Measurements from ENCODE around the gene ZNF846. TPM values are rescaled to one million over a fixed set of nuclear protein-coding genes. Genes with fewer than 3 reads are reported as not detected.

Gene ZNF846
- total RNA-seq, 1 experiment from 2014 or later, result 1.2 TPM

DNA sequence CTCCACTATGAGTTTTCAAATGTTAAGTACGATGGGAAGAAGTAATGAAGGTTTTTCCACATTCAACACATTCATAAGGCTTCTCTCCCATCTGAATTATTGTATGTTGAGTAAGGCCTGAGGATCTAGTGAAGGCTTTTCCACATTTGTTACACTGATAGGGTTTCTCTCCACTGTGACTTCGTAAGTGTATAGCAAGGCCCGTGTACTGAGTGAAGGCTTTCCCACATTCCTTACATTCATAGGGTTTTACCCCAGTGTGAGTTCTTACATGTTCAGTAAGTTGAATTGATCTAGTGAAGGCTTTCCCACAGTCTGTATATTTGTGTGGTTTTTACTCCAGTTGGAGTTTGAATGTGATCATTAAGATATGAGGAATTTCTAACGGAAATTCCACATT lies 44.4 kb downstream of the ZNF846 start:
- Histone ChIP-seq H3K4me2 (ENCODE audit: low read length) (no peak overlapping the region), H2AFZ (ENCODE audit: low read depth, low read length, poor library complexity, severe bottlenecking) (no peak overlapping the region), H3K4me3 (replicated peaks in 1 of 2; ENCODE audit: low read depth in 1 of 2, low read length in 2 of 2) (no peak overlapping the region), H3K27ac (ENCODE audit: low read depth, low read length) (no peak overlapping the region), H3K4me1 (ENCODE audit: control insufficient read depth in 1 of 2, insufficient read depth in 2 of 2, low read length in 2 of 2) (no peaks in the 10 kb centered on the region), H3K27me3 (ENCODE audit: insufficient read depth, low read length) (no peaks in the 10 kb centered on the region), H3K9ac (ENCODE audit: low read length) (no peak overlapping the region), H4K20me1 (ENCODE audit: insufficient read depth) (no peaks in the 10 kb centered on the region), H3K79me2 (ENCODE audit: insufficient read depth, low read length) (no peaks in the 10 kb centered on the region), H3K9me3 (ENCODE audit: control insufficient read depth in 1 of 2, insufficient read depth in 1 of 2, low read depth in 1 of 2, low read length in 2 of 2) (0 out of 4 replicates have a peak, but pooled peaks cover 0 to 3% of the 10 kb centered on the region in 2 experiments), H3K36me3 (ENCODE audit: control insufficient read depth in 1 of 2, insufficient read depth in 2 of 2, low read length in 2 of 2) (no peaks in the 10 kb centered on the region), H3K9me2 (ENCODE audit: insufficient read depth) (no peaks in the 10 kb centered on the region)
- POLR2A ChIA-PET, result no interaction called here
- RAD21 ChIA-PET (ENCODE audit: low non-redundant PET in 1 of 2, low total read pairs in 2 of 2, uncharacterized antibody in 2 of 2, unreplicated experiment in 2 of 2), result no interaction called here
- no peak for ATAC-seq
- BruUV-seq (replicated peaks), result no TSS peak
- intact Hi-C loops (cut with micrococcal nuclease), result no loop called here
- no peak for TF ChIP-seq EZH2 (IDR thresholded peaks at IDR 0.05)
- no peak for TF ChIP-seq POLR2A (IDR thresholded peaks at IDR 0.05; ENCODE audit: borderline replicate concordance, extremely low read depth, insufficient read depth, insufficient read length)
- no peak for TF ChIP-seq TCF7L2 (IDR thresholded peaks at IDR 0.05; ENCODE audit: borderline replicate concordance, extremely low read depth, insufficient read depth, insufficient read length)
- TF ChIP-seq SP1 (IDR thresholded peaks at IDR 0.05; ENCODE audit: low read depth), result no peak
- TF ChIP-seq, protein P1, sequence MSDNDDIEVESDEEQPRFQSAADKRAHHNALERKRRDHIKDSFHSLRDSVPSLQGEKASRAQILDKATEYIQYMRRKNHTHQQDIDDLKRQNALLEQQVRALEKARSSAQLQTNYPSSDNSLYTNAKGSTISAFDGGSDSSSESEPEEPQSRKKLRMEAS (IDR thresholded peaks at IDR 0.05), result no peak
- no peak for TF ChIP-seq FOSL1 (IDR thresholded peaks at IDR 0.05; ENCODE audit: low read depth)
- no peak for TF ChIP-seq POLR2AphosphoS5 (IDR thresholded peaks at IDR 0.05; ENCODE audit: low read depth, low read length)
- TF ChIP-seq SIN3A (IDR thresholded peaks at IDR 0.05; ENCODE audit: low read depth), result no peak
- no peak for TF ChIP-seq ZNF274 (IDR thresholded peaks at IDR 0.05; ENCODE audit: low read depth, low read length)
- CTCF ChIA-PET, result no interaction called here
- DNase-seq (ENCODE audit: low read depth, low spot score), result no peak

DNA sequence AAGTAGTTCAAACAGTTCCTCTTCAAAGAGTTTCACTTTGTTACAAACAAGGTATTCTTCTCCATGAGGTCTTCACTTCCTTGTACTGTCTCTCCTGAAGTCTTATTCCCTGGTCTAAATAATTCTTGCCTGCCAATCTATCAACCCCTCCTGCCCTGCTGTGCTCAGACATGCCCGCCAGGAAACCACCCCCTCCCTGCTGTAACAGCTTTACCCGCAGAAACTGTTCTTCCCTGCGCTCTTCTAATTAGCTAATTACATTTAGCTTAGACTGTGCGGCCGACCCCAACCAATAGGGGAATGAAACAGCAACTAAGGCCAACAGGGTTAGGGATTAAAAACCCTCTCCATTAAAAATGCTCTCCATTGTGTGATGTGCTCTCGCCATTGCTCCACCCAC lies 46.7 kb downstream of the ZNF846 start:
- Histone ChIP-seq H3K4me1 (ENCODE audit: control insufficient read depth in 1 of 2, insufficient read depth in 2 of 2, low read length in 2 of 2) (no peaks in the 10 kb centered on the region), H3K4me2 (ENCODE audit: low read length) (no peak overlapping the region), H3K9ac (ENCODE audit: low read length) (no peak overlapping the region), H3K79me2 (ENCODE audit: insufficient read depth, low read length) (no peaks in the 10 kb centered on the region), H3K27ac (ENCODE audit: low read depth, low read length) (no peak overlapping the region), H3K36me3 (ENCODE audit: control insufficient read depth in 1 of 2, insufficient read depth in 2 of 2, low read length in 2 of 2) (no peaks in the 10 kb centered on the region), H3K9me2 (ENCODE audit: insufficient read depth) (no peaks in the 10 kb centered on the region), H4K20me1 (ENCODE audit: insufficient read depth) (no peaks in the 10 kb centered on the region), H3K27me3 (ENCODE audit: insufficient read depth, low read length) (no peaks in the 10 kb centered on the region), H3K9me3 (ENCODE audit: control insufficient read depth in 1 of 2, insufficient read depth in 1 of 2, low read depth in 1 of 2, low read length in 2 of 2) (0 out of 4 replicates have a peak, but pooled peaks cover 0 to 3% of the 10 kb centered on the region in 2 experiments), H3K4me3 (replicated peaks in 1 of 2; ENCODE audit: low read depth in 1 of 2, low read length in 2 of 2) (no peak overlapping the region), H2AFZ (ENCODE audit: low read depth, low read length, poor library complexity, severe bottlenecking) (no peak overlapping the region)
- ChIA-PET CTCF (no interaction called here), POLR2A (no interaction called here), RAD21 (ENCODE audit: low non-redundant PET in 1 of 2, low total read pairs in 2 of 2, uncharacterized antibody in 2 of 2, unreplicated experiment in 2 of 2) (no interaction called here)
- ATAC-seq (no peak), DNase-seq (ENCODE audit: low read depth, low spot score) (no peak)
- BruUV-seq (replicated peaks), result no TSS peak
- TF ChIP-seq POLR2A (IDR thresholded peaks at IDR 0.05; ENCODE audit: borderline replicate concordance, extremely low read depth, insufficient read depth, insufficient read length), result no peak
- TF ChIP-seq YY1 (IDR thresholded peaks at IDR 0.05; ENCODE audit: extremely low read depth, insufficient replicate concordance, low read depth, low read length), result no peak
- TF ChIP-seq CBX3 (IDR thresholded peaks at IDR 0.05; ENCODE audit: low read depth), result no peak
- TF ChIP-seq, protein P2, sequence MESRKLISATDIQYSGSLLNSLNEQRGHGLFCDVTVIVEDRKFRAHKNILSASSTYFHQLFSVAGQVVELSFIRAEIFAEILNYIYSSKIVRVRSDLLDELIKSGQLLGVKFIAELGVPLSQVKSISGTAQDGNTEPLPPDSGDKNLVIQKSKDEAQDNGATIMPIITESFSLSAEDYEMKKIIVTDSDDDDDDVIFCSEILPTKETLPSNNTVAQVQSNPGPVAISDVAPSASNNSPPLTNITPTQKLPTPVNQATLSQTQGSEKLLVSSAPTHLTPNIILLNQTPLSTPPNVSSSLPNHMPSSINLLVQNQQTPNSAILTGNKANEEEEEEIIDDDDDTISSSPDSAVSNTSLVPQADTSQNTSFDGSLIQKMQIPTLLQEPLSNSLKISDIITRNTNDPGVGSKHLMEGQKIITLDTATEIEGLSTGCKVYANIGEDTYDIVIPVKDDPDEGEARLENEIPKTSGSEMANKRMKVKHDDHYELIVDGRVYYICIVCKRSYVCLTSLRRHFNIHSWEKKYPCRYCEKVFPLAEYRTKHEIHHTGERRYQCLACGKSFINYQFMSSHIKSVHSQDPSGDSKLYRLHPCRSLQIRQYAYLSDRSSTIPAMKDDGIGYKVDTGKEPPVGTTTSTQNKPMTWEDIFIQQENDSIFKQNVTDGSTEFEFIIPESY (IDR thresholded peaks at IDR 0.05; ENCODE audit: extremely low read depth, insufficient replicate concordance, low read length), result no peak
- no peak for TF ChIP-seq JUND (IDR thresholded peaks at IDR 0.05)
- intact Hi-C loops (cut with micrococcal nuclease), result no loop called here

Measured in HCT116 (cell line).